Stimulated activated CD4-positive, alpha-beta T cell treated with anti-CD3 and anti-CD28 coated beads, Interleukin-1b, Interleukin-23, amount 100 ng/mL, for 24 hours (primary cell): ENCODE measurements around the gene EVL.
"Not testable (repeated sequence)": the region's sequence is repeated elsewhere in the genome, so short reads cannot be mapped to it uniquely, and the experiment has no call there.

Experiments
- DNase-seq, 4 experiments: peaks; one replicate each; pipeline ENCODE4 v3.0.0-alpha.2; 2020; ENCODE audit warnings: low read depth in 4 of 4, low spot score in 1 of 4

EVL gene

DNA sequence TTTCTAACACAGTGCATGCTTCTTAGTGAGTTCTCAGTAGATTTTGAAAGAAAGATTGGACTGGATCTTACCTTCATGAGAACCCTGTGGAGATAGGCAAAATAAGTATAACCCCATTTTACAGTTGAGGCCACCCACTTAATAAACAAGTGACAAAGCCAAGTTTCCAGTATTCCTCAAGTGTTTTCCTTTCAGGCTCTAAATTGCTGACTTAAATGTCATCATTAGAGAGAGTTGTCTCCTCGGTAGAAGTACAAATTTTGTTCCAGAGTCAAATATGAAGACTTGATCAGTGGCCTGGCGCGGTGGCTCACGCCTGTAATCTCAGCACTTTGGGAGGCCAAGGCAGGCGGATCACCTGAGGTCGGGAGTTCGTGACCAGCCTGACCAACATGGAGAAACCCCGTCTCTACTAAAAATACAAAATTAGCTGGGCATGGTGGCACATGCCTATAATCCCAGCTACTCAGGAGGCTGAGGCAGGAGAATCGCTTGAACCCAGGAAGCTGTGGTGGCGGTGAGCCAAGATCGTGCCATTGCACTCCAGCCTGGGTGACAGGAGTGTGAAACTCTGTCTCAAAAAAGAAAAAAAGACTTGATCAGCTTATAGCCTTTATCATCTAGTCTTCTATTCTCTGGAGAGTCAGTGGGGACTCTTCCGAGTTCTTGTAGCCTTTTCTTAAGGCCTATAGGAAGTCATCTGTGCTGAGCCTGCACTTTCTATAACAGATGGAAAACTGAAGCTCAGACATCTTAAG is 708 bp upstream of the EVL start:
- not testable (repeated sequence) for DNase-seq

- DNase-seq = peak in 2 of 4 experiments; percentile 39 to 74
Observed at GRCh38 chr14:100065942-100066574, 836 bp downstream of the EVL start.

GRCh38 chr14:100066962-100067361 is 1.7 kb downstream of the EVL start:
- DNase-seq = no peak

DNA sequence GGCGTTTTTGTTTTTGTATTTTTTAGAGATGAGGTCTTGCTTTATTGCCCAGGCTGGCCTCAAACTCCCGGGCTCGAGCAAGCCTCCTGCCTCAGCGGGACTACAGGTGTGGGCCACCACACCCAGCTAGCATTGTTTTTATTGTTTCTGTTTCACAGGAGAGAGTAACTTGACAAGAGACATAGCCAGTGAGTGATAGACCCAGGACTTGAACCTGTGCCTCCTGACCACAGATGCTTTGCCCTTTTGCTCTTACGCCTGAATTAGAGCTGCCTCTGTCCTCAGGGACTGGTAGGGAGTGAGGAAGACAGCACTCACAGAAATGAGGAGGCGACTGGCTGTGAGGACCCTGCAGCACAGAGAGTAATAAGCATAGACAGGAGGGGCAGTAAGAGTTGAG is 2.3 kb downstream of the EVL start:
- no peak for DNase-seq

DNA sequence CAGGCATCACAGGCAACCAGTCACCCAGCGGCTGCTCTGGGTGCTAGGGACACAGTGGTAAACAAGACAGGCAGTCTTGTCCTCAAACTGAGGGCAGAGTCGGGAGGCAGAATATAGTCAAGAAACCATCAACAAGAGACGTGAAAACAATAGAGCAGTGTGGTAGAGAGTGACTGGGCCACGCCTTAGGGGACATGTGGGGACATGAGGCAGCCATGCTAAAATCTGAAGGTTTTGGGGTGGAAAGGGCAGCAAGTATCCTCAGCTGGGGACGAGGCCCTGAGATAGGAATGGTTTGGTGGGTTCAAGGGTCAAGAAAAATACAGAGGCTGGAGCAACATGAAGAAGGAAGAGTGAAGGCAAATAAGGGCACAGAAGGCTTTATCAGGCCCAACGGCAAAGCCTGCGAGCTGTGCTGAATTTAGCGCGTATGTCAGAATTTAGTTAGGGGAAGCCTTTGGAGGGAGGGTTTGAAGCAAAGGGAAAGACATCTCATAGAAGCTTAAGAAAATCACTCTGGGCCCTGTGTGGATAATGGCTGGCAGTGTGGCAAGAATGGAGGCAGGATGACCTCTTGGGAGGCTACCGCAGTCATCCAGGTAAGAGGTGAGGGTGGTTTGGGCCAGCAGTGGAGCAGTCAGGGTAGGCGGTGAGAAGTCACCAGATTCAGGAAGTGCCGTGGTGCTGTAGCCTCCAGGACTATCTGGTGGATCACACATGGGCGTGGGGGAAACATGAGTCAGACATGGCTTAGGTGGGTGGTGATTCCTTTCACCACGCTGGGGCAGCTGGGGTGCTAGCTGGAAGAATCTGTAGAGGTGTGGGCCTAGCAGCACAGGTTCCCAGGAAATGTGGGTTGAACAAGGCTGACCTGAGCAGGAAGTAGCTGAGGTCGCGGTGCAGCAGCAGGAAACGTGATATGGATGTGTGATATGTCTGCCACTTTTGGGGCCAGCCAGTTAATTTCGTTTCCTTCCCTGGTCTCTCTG is 3.0 kb downstream of the EVL start:
- DNase-seq = peak in 3 of 4 experiments; percentile 55 to 88 (median 72)

DNA sequence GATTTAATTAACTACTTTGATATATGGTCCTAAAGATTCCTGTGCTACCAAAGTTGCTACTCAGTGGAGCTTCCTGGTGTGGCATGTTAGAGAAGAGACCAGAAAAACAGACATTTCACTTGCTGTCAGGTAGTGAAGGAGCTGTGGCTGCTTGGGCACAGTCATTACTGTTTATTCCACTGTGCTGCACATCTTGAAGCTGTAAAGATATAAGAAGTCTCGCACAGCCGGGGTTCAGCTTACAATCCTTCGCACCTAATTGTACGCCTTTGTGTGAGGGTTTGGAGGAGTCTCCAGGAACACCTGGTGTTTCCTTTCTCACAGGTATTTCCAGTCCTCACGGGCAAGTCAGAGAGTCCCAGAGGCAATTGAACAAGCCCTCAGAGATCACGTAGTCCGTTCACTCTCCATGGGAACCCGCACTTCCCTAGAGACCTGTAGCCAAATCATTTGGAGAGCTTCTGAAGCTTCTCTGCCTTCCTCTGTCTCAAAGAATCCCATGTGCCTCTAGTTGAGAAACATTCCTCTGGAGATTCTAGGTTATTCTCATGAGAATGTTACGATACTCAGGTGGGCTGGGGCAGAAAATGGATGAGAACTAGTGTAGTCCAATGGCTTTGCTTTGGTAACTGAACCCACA is 4.1 kb downstream of the EVL start:
- DNase-seq = no peak

DNA sequence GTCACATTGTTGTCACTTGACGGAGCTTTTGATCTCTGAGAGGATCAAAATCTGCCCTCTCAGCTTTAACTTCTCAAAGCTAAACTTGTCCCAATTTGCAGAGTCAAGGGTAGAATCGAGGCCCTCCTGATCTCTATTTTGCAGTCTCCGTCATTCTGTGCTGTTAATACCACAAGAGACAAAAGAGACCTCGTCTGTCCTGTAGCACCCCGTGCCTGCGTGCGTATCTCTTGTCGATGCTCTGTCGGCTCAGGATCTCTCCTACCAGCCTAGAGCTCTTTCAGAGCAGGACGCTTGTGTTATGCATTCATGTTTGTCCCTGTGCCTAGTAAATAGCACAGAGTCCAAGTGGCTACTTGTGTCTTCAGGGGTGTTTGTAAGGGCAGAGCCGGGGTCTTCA is 5.1 kb downstream of the EVL start:
- no peak for DNase-seq

- DNase-seq = no peak
Observed at GRCh38 chr14:100071545-100071944, 6.3 kb downstream of the EVL start.

- DNase-seq = no peak
Observed at GRCh38 chr14:100072783-100073346, 7.6 kb downstream of the EVL start.

GRCh38 chr14:100073576-100074430 is 8.6 kb downstream of the EVL start:
- DNase-seq = no peak

GRCh38 chr14:100074431-100075100 is 9.3 kb downstream of the EVL start:
- no peak for DNase-seq

DNA sequence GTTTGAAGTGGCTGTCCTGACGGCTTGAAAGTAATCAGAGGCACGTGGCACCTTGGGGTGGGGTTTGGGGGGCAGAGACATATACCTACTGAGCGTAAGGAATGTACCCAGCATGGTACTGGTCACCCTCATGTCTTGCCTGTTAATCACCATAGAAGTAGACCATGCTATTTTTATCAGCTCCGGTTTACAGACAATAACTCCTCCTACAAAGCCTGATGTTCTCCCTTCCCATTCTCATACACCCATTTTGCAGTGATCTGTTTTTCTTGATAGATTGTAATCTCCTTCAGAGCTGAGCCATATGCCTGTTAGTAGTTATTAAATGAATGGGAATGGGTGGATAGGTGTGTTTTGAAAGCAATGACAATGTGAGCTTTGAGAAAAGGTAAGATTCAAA is 10.5 kb downstream of the EVL start:
- DNase-seq = no peak

DNA sequence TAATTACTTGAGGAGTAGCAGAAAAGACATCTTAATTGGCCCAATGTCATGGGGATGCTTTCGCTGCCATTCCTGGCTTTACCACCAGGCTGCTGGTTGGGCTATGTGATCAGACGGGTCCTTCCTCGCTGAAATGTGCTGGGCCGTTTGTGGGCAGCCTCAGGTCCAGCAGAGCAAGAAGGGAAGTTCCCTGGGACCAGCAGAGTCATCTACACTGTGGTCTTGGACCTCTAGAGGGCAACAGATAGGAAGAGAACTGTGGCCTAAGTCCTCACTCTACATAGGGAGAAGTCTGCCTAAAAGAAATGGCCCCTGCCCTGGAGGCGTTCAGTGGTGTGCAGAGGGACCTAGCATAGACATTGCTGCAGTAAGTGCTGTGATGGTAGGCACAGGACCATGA is 10.9 kb downstream of the EVL start:
- no peak for DNase-seq

GRCh38 chr14:100076606-100077005 is 11.4 kb downstream of the EVL start:
- no peak for DNase-seq

- no peak for DNase-seq
Observed at GRCh38 chr14:100077441-100077840, 12.2 kb downstream of the EVL start.

DNA sequence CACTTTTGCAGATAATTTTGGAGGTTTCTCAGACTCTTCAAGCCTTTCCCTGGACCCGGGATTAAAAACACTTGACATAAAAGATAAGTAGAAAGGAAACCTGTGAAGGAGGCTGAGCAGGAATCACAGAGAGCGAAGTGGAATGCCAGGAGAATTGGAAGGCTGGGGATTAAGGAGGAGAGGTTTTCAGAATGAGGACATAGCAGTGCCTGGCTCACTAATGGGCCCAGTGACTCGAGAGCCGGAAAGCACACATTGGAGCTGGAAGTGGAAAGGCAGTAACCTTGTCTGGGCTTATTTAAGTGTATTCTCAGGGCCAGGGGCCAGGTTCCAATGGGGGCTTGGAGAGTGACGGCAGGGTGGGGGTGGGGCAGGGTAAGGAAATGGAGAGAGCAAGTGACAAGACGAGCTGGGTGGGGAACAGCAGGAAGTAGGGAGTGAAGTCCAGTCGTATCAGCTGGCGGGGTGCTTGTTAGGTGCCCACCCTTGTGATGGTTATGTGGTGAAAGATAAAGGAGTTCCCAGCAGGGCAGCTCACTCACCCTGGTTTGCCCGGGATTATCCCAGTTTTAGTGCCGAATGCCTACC is 13.1 kb downstream of the EVL start:
- no peak for DNase-seq

DNA sequence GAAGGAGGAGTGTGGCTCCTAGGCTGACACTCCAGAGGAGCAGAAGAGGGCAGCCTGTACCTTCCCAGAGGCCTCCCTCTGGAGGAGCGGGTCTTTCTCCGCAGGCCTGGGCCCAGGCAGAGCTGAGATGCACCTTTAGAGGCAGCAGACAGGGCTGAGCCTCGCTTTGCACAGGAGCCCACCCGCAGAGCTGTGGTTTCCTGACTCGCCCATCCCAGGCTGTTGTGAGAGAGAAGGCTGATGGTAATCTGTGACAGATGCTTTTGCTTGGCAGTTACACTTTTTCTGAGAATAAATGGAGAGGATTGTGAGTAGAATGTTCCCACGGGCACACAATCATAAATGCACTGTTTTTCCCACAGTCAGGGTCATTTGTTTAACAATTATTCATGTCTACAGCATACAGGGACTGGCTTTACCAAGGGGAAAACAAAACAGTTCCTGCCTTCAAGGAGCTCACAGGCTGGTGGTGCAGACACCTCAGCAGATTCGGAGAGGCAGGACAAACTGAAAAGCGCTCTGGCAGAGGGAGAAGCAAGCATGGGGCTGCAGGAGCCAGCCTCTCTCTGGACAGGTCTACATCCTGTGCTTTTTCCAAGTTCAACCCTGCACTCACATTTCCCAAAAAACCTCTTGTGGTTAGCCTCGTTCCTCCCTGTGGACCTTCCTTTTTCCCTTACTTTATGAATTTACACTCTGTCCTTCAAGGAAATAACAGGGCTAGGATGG is 13.9 kb downstream of the EVL start:
- DNase-seq = no peak

- no peak for DNase-seq
Observed at GRCh38 chr14:100079726-100080005, 14.4 kb downstream of the EVL start.

DNA sequence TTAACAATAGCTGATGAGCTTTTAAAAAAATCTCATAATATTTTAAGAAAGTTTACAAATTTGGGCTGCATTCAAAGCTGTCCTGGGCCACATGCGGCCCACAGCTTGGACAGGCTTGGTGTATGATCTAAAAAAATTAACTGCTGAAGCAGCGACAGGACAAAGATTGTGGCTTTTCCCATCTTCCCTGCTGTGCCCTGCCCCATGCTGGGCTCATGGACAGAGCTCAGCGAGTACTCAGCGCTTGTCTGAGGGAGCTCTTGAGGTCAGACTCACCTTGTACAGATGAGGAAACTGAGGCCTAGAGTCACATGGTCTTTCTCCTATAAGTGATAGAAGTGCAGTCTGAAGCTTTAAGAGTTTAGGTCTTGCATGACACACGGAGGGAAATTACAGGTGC is 15.0 kb downstream of the EVL start:
- DNase-seq = no peak
